ENCODE data around the gene ROR2. TPM values are rescaled to one million over a fixed set of nuclear protein-coding genes. Genes with fewer than 3 reads are reported as not detected.

The ROR2 gene
- total RNA-seq, 1 experiment from 2014 or later: 0.68 TPM

DNA sequence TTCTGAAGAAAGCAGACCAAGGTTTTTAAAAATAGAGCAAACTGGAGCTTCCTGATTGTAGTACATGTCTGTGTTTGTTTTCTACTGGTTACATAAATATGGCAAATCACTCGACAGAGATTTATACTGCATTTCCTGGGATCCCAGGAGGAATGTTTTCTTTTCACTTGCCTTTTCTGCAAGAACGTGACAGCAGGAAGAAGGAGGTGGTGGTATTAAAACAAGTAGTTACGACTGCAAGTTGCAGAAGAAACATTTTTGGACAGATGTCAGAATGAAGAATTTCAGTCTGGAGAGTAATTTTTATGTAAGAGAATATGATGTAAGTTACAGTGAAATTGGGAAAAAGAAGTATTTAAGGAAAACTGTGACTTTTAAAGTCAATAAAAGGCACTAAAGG is 272.7 kb downstream of the ROR2 start:
- intact Hi-C loops (cut with micrococcal nuclease; ENCODE audit: unreplicated experiment): no loop called here
- Histone ChIP-seq H3K4me1 (no peaks in the 10 kb centered on the region), H3K9me3 (no peaks in the 10 kb centered on the region), H3K36me3 (ENCODE audit: control insufficient read depth, insufficient read depth, low read length) (no peaks in the 10 kb centered on the region), H3K4me3 (ENCODE audit: low read depth, low read length) (no peak overlapping the region), H3K27me3 (replicated peaks; ENCODE audit: control insufficient read depth, insufficient read depth, low read length) (no peaks in the 10 kb centered on the region)
- no peaks in the 10 kb centered on the region for H3K4me1 Mint-ChIP-seq (ENCODE audit: low read depth, unreplicated experiment)
- no peak overlapping the region for H3K27ac Mint-ChIP-seq (ENCODE audit: unreplicated experiment)
- no TSS peak for BruUV-seq (replicated peaks)
- TF ChIP-seq, protein P1, sequence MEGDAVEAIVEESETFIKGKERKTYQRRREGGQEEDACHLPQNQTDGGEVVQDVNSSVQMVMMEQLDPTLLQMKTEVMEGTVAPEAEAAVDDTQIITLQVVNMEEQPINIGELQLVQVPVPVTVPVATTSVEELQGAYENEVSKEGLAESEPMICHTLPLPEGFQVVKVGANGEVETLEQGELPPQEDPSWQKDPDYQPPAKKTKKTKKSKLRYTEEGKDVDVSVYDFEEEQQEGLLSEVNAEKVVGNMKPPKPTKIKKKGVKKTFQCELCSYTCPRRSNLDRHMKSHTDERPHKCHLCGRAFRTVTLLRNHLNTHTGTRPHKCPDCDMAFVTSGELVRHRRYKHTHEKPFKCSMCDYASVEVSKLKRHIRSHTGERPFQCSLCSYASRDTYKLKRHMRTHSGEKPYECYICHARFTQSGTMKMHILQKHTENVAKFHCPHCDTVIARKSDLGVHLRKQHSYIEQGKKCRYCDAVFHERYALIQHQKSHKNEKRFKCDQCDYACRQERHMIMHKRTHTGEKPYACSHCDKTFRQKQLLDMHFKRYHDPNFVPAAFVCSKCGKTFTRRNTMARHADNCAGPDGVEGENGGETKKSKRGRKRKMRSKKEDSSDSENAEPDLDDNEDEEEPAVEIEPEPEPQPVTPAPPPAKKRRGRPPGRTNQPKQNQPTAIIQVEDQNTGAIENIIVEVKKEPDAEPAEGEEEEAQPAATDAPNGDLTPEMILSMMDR (IDR thresholded peaks at IDR 0.05; ENCODE audit: insufficient read depth in 1 of 2, low read depth in 1 of 2, low read length in 1 of 2, severe bottlenecking in 1 of 2, unreplicated experiment in 1 of 2): no peak
- DNase-seq: no peak
- no peak overlapping the region for H3K4me3 Mint-ChIP-seq (ENCODE audit: unreplicated experiment)
- H3K27me3 Mint-ChIP-seq (ENCODE audit: insufficient read depth, unreplicated experiment): no peaks in the 10 kb centered on the region
- H3K9me3 Mint-ChIP-seq (ENCODE audit: unreplicated experiment): no peaks in the 10 kb centered on the region
- CTCF ChIA-PET: no interaction called here
- no peaks in the 10 kb centered on the region for H3K36me3 Mint-ChIP-seq (ENCODE audit: insufficient read depth, unreplicated experiment)
- POLR2A ChIA-PET: no interaction called here

DNA sequence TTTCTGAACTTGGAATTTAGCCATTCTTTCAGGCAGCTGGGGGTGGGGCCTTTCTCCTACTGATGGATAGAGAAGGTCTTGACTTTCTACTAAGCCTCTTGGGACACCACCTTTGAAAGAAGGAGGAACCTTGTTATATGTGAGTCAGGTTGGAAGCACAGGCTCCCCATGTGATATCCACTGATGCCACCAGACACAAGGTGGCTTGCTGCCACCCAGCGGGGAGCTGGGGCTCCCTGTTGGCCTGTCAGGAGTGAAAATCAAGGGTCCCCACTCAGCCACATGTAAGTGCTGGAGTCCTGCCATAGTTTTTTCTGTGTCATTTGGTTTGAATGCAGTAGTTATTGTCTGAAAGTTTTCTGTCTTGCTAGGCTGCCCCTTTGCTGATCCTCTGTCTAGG is 274.0 kb downstream of the ROR2 start:
- Mint-ChIP-seq H3K27ac (ENCODE audit: unreplicated experiment) (no peak overlapping the region), H3K4me1 (ENCODE audit: low read depth, unreplicated experiment) (no peaks in the 10 kb centered on the region), H3K36me3 (ENCODE audit: insufficient read depth, unreplicated experiment) (no peaks in the 10 kb centered on the region), H3K27me3 (ENCODE audit: insufficient read depth, unreplicated experiment) (no peaks in the 10 kb centered on the region), H3K9me3 (ENCODE audit: unreplicated experiment) (no peaks in the 10 kb centered on the region), H3K4me3 (ENCODE audit: unreplicated experiment) (no peak overlapping the region)
- H3K27me3 ChIP-seq (replicated peaks; ENCODE audit: control insufficient read depth, insufficient read depth, low read length): no peaks in the 10 kb centered on the region
- H3K36me3 ChIP-seq (ENCODE audit: control insufficient read depth, insufficient read depth, low read length): no peaks in the 10 kb centered on the region
- DNase-seq: peak; percentile 46
- no TSS peak for BruUV-seq (replicated peaks)
- POLR2A ChIA-PET: no interaction called here
- H3K9me3 ChIP-seq: no peaks in the 10 kb centered on the region
- no peak overlapping the region for H3K4me3 ChIP-seq (ENCODE audit: low read depth, low read length)
- CTCF ChIA-PET: interaction anchor here (1.1 kb wide), 1 partner anchor 16 kb away, joined by 4 read pairs; no protein-coding TSS in a partner anchor
- TF ChIP-seq, protein P1 (IDR thresholded peaks at IDR 0.05; ENCODE audit: insufficient read depth in 1 of 2, low read depth in 1 of 2, low read length in 1 of 2, severe bottlenecking in 1 of 2, unreplicated experiment in 1 of 2): peak in 1 of 2 experiments; percentile 40
- intact Hi-C loops (cut with micrococcal nuclease; ENCODE audit: unreplicated experiment): loop anchor here (1.0 kb wide), 1 partner anchor 761 kb away; no protein-coding TSS in a partner anchor
- no peaks in the 10 kb centered on the region for H3K4me1 ChIP-seq

DNA sequence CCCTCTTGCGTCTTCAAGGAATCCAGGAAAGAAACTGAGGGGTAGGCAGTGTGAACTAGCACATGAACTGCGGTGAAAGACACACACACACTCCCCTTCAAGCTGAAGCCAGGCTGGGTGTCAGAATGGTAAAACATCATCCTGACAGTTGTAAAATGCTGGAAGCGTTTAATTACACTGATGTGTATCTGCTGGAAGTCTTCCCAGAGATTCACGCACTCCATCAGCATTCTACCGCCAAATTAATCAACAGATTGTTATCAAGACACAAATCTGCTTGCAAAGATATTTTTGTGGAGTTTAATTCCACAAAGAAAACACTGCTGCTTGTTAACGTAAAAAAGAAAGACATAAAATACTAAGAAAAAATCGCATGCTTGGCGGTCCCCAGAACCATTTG is 285.4 kb downstream of the ROR2 start:
- Mint-ChIP-seq H3K9me3 (ENCODE audit: unreplicated experiment) (no peaks in the 10 kb centered on the region), H3K27me3 (ENCODE audit: insufficient read depth, unreplicated experiment) (no peaks in the 10 kb centered on the region), H3K4me1 (ENCODE audit: low read depth, unreplicated experiment) (no peaks in the 10 kb centered on the region), H3K27ac (ENCODE audit: unreplicated experiment) (no peak overlapping the region), H3K4me3 (ENCODE audit: unreplicated experiment) (no peak overlapping the region), H3K36me3 (ENCODE audit: insufficient read depth, unreplicated experiment) (no peaks in the 10 kb centered on the region)
- DNase-seq: no peak
- Histone ChIP-seq H3K9me3 (no peaks in the 10 kb centered on the region), H3K27me3 (replicated peaks; ENCODE audit: control insufficient read depth, insufficient read depth, low read length) (no peaks in the 10 kb centered on the region), H3K4me1 (no peaks in the 10 kb centered on the region), H3K36me3 (ENCODE audit: control insufficient read depth, insufficient read depth, low read length) (no peaks in the 10 kb centered on the region), H3K4me3 (ENCODE audit: low read depth, low read length) (no peak overlapping the region)
- CTCF ChIA-PET: no interaction called here
- TF ChIP-seq, protein P1 (IDR thresholded peaks at IDR 0.05; ENCODE audit: insufficient read depth in 1 of 2, low read depth in 1 of 2, low read length in 1 of 2, severe bottlenecking in 1 of 2, unreplicated experiment in 1 of 2): no peak
- intact Hi-C loops (cut with micrococcal nuclease; ENCODE audit: unreplicated experiment): no loop called here
- POLR2A ChIA-PET: no interaction called here
- BruUV-seq (replicated peaks): no TSS peak
